ENCODE results near the gene ZCCHC4.

Gene ZCCHC4

DNA sequence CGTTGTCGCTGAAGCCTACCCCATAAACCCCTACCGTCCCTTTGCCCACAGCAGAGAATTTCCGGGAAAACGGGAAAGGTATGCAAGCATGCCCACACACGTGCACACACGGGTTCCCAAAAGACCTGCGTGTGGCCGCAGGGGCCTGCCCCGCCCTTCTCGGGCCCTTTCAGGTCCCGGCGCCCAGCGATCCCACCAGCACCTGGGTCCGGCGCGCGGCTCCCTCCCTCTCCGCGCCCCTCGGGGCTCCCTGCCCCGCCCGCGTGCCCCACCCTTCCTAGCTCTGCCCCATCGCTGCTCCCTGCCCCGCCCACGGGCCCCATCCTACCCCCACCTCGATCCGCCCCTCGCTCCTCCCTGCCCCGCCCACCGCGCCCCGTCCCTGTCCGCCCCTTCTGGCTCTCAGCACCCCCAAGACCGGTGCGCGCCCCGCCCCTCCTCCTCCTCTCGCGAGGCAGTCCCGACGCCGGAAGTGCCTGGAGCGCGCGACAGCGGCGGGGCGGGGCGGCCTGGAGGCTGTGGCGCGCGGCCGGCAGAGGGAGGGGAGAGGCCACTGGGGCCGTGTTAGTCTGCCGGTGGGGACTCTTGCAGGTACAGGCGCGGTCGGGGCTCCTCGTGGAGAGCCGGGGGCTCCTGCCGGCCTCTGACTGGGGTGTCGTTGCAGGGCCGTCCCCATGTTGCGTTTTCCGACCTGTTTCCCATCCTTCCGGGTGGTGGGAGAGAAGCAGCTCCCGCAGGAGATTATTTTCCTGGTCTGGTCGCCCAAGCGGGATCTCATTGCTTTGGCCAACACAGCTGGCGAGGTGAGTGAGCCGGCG is 64.4 kb downstream of the ZCCHC4 start, which contains the start of gene ANAPC4 (continued):
- TF ChIP-seq, protein P1, sequence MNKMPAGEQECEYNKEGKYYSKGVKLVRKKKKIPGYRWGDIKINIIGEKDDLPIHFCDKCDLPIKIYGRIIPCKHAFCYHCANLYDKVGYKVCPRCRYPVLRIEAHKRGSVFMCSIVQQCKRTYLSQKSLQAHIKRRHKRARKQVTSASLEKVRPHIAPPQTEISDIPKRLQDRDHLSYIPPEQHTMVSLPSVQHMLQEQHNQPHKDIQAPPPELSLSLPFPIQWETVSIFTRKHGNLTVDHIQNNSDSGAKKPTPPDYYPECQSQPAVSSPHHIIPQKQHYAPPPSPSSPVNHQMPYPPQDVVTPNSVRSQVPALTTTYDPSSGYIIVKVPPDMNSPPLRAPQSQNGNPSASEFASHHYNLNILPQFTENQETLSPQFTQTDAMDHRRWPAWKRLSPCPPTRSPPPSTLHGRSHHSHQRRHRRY (tag by site-specific recombination; IDR thresholded peaks at IDR 0.05) = no peak
- TF ChIP-seq ZNF433 (tag by site-specific recombination; IDR thresholded peaks at IDR 0.05; ENCODE audit: low read depth) (no peak), GLIS1 (tag by site-specific recombination; IDR thresholded peaks at IDR 0.05) (0 out of 2 replicates have a peak, but pooled peaks have one; percentile 24), ZNF341 (tag by site-specific recombination; IDR thresholded peaks at IDR 0.05; ENCODE audit: low read depth) (peak; percentile 17; the same call in 1 of the 2 replicates), ZSCAN30 (tag by site-specific recombination; IDR thresholded peaks at IDR 0.05) (peak; percentile 42; the same call in 1 of the 2 replicates), BCL11A (tag by site-specific recombination; IDR thresholded peaks at IDR 0.05; ENCODE audit: low read depth) (no peak), GLIS2 (tag by site-specific recombination; IDR thresholded peaks at IDR 0.05) (peak; percentile 69), ZNF350 (tag by site-specific recombination; IDR thresholded peaks at IDR 0.05) (no peak), ZNF416 (tag by site-specific recombination; IDR thresholded peaks at IDR 0.05) (no peak), SP2 (tag by site-specific recombination; IDR thresholded peaks at IDR 0.05) (peak; percentile 76), ZFP37 (tag by site-specific recombination; IDR thresholded peaks at IDR 0.05) (no peak), ZNF501 (tag by site-specific recombination; IDR thresholded peaks at IDR 0.05) (peak; percentile 77; the same call in 1 of the 2 replicates), ZNF571 (tag by site-specific recombination; IDR thresholded peaks at IDR 0.05) (no peak), ZNF510 (tag by site-specific recombination; IDR thresholded peaks at IDR 0.05; ENCODE audit: insufficient replicate concordance) (no peak), GLI2 (tag by site-specific recombination; IDR thresholded peaks at IDR 0.05; ENCODE audit: borderline replicate concordance, low read depth) (no peak), ZXDB (tag by site-specific recombination; IDR thresholded peaks at IDR 0.05) (peak; percentile 84), FEZF1 (tag by site-specific recombination; IDR thresholded peaks at IDR 0.05) (no peak), ZNF701 (tag by site-specific recombination; IDR thresholded peaks at IDR 0.05) (no peak), WT1 (tag by site-specific recombination; IDR thresholded peaks at IDR 0.05) (no peak), MZF1 (tag by site-specific recombination; IDR thresholded peaks at IDR 0.05; ENCODE audit: borderline replicate concordance) (peak; percentile 66; the same call in 1 of the 2 replicates), ZNF624 (tag by site-specific recombination; IDR thresholded peaks at IDR 0.05) (no peak), ZSCAN23 (tag by site-specific recombination; IDR thresholded peaks at IDR 0.05) (no peak), PRDM1 (tag by site-specific recombination; IDR thresholded peaks at IDR 0.05) (no peak), BCL11B (tag by site-specific recombination; IDR thresholded peaks at IDR 0.05; ENCODE audit: low read depth) (no peak), ZNF133 (tag by site-specific recombination; IDR thresholded peaks at IDR 0.05) (no peak), ZNF677 (tag by site-specific recombination; IDR thresholded peaks at IDR 0.05) (no peak)
- TF ChIP-seq, protein P2, sequence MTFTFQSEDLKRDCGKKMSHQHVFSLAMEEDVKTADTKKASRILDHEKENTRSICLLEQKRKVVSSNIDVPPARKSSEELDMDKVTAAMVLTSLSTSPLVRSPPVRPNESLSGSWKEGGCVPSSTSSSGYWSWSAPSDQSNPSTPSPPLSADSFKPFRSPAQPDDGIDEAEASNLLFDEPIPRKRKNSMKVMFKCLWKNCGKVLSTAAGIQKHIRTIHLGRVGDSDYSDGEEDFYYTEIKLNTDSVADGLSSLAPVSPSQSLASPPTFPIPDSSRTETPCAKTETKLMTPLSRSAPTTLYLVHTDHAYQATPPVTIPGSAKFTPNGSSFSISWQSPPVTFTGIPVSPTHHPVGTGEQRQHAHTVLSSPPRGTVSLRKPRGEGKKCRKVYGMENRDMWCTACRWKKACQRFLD (tag by site-specific recombination; IDR thresholded peaks at IDR 0.05) = no peak
- TF ChIP-seq, protein P3, sequence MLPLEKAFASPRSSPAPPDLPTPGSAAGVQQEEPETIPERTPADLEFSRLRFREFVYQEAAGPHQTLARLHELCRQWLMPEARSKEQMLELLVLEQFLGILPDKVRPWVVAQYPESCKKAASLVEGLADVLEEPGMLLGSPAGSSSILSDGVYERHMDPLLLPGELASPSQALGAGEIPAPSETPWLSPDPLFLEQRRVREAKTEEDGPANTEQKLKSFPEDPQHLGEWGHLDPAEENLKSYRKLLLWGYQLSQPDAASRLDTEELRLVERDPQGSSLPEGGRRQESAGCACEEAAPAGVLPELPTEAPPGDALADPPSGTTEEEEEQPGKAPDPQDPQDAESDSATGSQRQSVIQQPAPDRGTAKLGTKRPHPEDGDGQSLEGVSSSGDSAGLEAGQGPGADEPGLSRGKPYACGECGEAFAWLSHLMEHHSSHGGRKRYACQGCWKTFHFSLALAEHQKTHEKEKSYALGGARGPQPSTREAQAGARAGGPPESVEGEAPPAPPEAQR (tag by site-specific recombination; IDR thresholded peaks at IDR 0.05) = no peak
- TF ChIP-seq, protein P4, sequence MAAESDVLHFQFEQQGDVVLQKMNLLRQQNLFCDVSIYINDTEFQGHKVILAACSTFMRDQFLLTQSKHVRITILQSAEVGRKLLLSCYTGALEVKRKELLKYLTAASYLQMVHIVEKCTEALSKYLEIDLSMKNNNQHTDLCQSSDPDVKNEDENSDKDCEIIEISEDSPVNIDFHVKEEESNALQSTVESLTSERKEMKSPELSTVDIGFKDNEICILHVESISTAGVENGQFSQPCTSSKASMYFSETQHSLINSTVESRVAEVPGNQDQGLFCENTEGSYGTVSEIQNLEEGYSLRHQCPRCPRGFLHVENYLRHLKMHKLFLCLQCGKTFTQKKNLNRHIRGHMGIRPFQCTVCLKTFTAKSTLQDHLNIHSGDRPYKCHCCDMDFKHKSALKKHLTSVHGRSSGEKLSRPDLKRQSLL (tag by site-specific recombination; IDR thresholded peaks at IDR 0.05) = peak; percentile 63; the same call in 1 of the 2 replicates
- TF ChIP-seq, protein P5, sequence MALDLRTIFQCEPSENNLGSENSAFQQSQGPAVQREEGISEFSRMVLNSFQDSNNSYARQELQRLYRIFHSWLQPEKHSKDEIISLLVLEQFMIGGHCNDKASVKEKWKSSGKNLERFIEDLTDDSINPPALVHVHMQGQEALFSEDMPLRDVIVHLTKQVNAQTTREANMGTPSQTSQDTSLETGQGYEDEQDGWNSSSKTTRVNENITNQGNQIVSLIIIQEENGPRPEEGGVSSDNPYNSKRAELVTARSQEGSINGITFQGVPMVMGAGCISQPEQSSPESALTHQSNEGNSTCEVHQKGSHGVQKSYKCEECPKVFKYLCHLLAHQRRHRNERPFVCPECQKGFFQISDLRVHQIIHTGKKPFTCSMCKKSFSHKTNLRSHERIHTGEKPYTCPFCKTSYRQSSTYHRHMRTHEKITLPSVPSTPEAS (tag by site-specific recombination; IDR thresholded peaks at IDR 0.05) = no peak
- TF ChIP-seq, protein P6, sequence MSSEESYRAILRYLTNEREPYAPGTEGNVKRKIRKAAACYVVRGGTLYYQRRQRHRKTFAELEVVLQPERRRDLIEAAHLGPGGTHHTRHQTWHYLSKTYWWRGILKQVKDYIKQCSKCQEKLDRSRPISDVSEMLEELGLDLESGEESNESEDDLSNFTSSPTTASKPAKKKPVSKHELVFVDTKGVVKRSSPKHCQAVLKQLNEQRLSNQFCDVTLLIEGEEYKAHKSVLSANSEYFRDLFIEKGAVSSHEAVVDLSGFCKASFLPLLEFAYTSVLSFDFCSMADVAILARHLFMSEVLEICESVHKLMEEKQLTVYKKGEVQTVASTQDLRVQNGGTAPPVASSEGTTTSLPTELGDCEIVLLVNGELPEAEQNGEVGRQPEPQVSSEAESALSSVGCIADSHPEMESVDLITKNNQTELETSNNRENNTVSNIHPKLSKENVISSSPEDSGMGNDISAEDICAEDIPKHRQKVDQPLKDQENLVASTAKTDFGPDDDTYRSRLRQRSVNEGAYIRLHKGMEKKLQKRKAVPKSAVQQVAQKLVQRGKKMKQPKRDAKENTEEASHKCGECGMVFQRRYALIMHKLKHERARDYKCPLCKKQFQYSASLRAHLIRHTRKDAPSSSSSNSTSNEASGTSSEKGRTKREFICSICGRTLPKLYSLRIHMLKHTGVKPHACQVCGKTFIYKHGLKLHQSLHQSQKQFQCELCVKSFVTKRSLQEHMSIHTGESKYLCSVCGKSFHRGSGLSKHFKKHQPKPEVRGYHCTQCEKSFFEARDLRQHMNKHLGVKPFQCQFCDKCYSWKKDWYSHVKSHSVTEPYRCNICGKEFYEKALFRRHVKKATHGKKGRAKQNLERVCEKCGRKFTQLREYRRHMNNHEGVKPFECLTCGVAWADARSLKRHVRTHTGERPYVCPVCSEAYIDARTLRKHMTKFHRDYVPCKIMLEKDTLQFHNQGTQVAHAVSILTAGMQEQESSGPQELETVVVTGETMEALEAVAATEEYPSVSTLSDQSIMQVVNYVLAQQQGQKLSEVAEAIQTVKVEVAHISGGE (tag by site-specific recombination; conservative IDR thresholded peaks at IDR 0.05; ENCODE audit: low read depth) = peak; percentile 53; the same call in 1 of the 2 replicates
